IMR-90 (cell line): ENCODE data around the gene TNP1.

Source experiments
- CEBPB ChIP-seq: IDR thresholded peaks from 2 replicates; pipeline ENCODE4 v1.6.1; 2012; ENCODE audit warnings: low read depth, low read length, improper control_type of control experiment
- ELK1 ChIP-seq: fragments of 150-350 bp; IDR thresholded peaks from 2 replicates; pipeline ENCODE4 v1.6.1; 2016; ENCODE audit warnings: low read depth, mild to moderate bottlenecking, low read length, moderate library complexity, borderline replicate concordance
- MXI1 ChIP-seq: IDR thresholded peaks from 2 replicates; pipeline ENCODE4 v1.6.1; 2012; ENCODE audit warnings: low read depth, mild to moderate bottlenecking, low read length, moderate library complexity, borderline replicate concordance
- POLR2A ChIP-seq: IDR thresholded peaks from 2 replicates; pipeline ENCODE4 v1.6.1; 2012; ENCODE audit warnings: mild to moderate bottlenecking, low read depth, low read length
- RCOR1 ChIP-seq: IDR thresholded peaks from 2 replicates; pipeline ENCODE4 v1.6.1; 2012; ENCODE audit warnings: mild to moderate bottlenecking, low read length, improper control_type of control experiment; ENCODE audit not compliant: insufficient replicate concordance
- SMC3 ChIP-seq: fragments of 150-350 bp; IDR thresholded peaks from 2 replicates; pipeline ENCODE4 v1.6.1; 2016; ENCODE audit warnings: low read depth, mild to moderate bottlenecking, antibody characterized with exemption, low read length, moderate library complexity
- TF ChIP-seq, protein P1 (sequence below): fragments of 150-350 bp; IDR thresholded peaks from 2 replicates; pipeline ENCODE4 v1.6.1; 2017; ENCODE audit warnings: mild to moderate bottlenecking, antibody characterized with exemption, low read length, low read depth
- TF ChIP-seq, protein P2 (sequence below): conservative IDR thresholded peaks from 2 replicates; pipeline ENCODE4 v1.5.1; 2012; ENCODE audit warnings: mild to moderate bottlenecking, low read depth, low read length, improper control_type of control experiment

GRCh38 chr2:216837740-216838139 lies 22.1 kb downstream of the TNP1 start:
- TF ChIP-seq, protein P1, sequence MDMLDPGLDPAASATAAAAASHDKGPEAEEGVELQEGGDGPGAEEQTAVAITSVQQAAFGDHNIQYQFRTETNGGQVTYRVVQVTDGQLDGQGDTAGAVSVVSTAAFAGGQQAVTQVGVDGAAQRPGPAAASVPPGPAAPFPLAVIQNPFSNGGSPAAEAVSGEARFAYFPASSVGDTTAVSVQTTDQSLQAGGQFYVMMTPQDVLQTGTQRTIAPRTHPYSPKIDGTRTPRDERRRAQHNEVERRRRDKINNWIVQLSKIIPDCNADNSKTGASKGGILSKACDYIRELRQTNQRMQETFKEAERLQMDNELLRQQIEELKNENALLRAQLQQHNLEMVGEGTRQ: no peak
- no peak for TF ChIP-seq SMC3
- TF ChIP-seq, protein P2, sequence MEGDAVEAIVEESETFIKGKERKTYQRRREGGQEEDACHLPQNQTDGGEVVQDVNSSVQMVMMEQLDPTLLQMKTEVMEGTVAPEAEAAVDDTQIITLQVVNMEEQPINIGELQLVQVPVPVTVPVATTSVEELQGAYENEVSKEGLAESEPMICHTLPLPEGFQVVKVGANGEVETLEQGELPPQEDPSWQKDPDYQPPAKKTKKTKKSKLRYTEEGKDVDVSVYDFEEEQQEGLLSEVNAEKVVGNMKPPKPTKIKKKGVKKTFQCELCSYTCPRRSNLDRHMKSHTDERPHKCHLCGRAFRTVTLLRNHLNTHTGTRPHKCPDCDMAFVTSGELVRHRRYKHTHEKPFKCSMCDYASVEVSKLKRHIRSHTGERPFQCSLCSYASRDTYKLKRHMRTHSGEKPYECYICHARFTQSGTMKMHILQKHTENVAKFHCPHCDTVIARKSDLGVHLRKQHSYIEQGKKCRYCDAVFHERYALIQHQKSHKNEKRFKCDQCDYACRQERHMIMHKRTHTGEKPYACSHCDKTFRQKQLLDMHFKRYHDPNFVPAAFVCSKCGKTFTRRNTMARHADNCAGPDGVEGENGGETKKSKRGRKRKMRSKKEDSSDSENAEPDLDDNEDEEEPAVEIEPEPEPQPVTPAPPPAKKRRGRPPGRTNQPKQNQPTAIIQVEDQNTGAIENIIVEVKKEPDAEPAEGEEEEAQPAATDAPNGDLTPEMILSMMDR: no peak
- no peak for TF ChIP-seq POLR2A
- TF ChIP-seq RCOR1: no peak
- TF ChIP-seq MXI1: no peak
- TF ChIP-seq ELK1: no peak
- no peak for TF ChIP-seq CEBPB
